ENCODE data around the gene UGGT2.

DNA sequence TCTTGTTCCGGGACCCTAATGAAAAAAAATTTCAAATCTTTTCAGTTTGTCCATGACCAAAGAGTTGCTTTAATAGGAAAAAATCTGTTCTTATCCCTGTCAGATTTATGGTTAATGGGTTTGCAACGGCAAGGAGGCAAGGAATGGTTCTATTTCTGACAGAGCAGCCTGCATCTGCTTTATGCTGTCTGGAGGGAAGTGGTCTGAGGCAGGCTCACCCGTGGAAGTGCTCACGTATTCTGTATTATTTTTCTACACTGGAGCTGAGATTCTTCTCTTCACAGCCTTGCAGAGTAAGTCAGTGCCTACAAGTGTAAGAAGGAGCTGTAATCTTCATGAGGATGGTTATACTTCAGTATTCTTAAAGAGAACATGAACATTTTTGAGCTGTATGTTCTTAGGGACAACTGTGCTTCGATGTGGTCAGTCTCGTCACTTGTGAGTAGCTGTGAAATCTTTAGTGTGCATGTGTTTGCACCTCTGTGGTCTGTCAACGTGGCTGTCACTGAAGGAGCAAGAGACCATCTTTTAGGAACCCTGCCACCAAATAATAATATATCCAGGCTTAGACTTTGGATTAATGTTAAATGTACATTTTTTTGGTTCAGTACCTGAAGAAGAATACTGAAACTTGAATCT lies 262.0 kb downstream of the UGGT2 start:
- TF ChIP-seq, protein P1, sequence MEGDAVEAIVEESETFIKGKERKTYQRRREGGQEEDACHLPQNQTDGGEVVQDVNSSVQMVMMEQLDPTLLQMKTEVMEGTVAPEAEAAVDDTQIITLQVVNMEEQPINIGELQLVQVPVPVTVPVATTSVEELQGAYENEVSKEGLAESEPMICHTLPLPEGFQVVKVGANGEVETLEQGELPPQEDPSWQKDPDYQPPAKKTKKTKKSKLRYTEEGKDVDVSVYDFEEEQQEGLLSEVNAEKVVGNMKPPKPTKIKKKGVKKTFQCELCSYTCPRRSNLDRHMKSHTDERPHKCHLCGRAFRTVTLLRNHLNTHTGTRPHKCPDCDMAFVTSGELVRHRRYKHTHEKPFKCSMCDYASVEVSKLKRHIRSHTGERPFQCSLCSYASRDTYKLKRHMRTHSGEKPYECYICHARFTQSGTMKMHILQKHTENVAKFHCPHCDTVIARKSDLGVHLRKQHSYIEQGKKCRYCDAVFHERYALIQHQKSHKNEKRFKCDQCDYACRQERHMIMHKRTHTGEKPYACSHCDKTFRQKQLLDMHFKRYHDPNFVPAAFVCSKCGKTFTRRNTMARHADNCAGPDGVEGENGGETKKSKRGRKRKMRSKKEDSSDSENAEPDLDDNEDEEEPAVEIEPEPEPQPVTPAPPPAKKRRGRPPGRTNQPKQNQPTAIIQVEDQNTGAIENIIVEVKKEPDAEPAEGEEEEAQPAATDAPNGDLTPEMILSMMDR (IDR thresholded peaks at IDR 0.05) = no peak
- no peak for TF ChIP-seq POLR2A (IDR thresholded peaks at IDR 0.05)

Measured in Peyer's patch (tissue), 4 donors.